Nephron progenitor cell (in vitro differentiated cells): ENCODE measurements around the gene PRR4.

ENCODE experiments used
- DNase-seq: peaks from one replicate; pipeline ENCODE4 v3.0.0; 2021
- H3K27ac Mint-ChIP-seq: 2 replicates; pipeline ENCODE4 v1.8.0; 2021; ENCODE audit warnings: mild to moderate bottlenecking, moderate library complexity, mixed read lengths
- H3K27me3 Mint-ChIP-seq: 2 replicates; pipeline ENCODE4 v1.8.0; 2021; ENCODE audit warnings: mild to moderate bottlenecking, low read depth, mixed read lengths; ENCODE audit not compliant: poor library complexity
- H3K36me3 Mint-ChIP-seq: 2 replicates; pipeline ENCODE4 v1.8.0; 2021; ENCODE audit warnings: low read depth, mixed read lengths
- H3K4me1 Mint-ChIP-seq: 2 replicates; pipeline ENCODE4 v1.8.0; 2021; ENCODE audit warnings: mixed read lengths
- H3K4me3 Mint-ChIP-seq: 2 replicates; pipeline ENCODE4 v1.8.0; 2021; ENCODE audit warnings: mild to moderate bottlenecking, moderate library complexity, mixed read lengths
- H3K9me3 Mint-ChIP-seq: 2 replicates; pipeline ENCODE4 v1.8.0; 2021; ENCODE audit warnings: mild to moderate bottlenecking, moderate library complexity, mixed read lengths
- CTCF ChIP-seq: fragments of 200-600 bp; sonication (generic); IDR thresholded peaks from 2 replicates; pipeline ENCODE4 v1.5.0; 2021; ENCODE audit warnings: antibody characterized with exemption

The PRR4 gene

GRCh38 chr12:10867381-10867780 lies 18.1 kb upstream of the PRR4 start:
- no peaks in the 10 kb centered on the region for H3K4me1 Mint-ChIP-seq
- H3K36me3 Mint-ChIP-seq, result peaks cover 21% of the 10 kb centered on the region
- no peak overlapping the region for H3K27ac Mint-ChIP-seq
- H3K9me3 Mint-ChIP-seq, result peaks cover 11% of the 10 kb centered on the region
- H3K27me3 Mint-ChIP-seq, result peaks cover 4% of the 10 kb centered on the region
- no peak overlapping the region for H3K4me3 Mint-ChIP-seq
- DNase-seq, result no peak
- TF ChIP-seq CTCF, result no peak

GRCh38 chr12:10863512-10864218 lies 14.4 kb upstream of the PRR4 start:
- peaks cover 54% of the 10 kb centered on the region for H3K36me3 Mint-ChIP-seq

GRCh38 chr12:10861366-10861765 lies 12.1 kb upstream of the PRR4 start:
- H3K4me1 Mint-ChIP-seq, result no peaks in the 10 kb centered on the region
- no peaks in the 10 kb centered on the region for H3K27me3 Mint-ChIP-seq
- H3K27ac Mint-ChIP-seq, result no peak overlapping the region
- H3K4me3 Mint-ChIP-seq, result no peak overlapping the region
- peaks cover 75% of the 10 kb centered on the region for H3K36me3 Mint-ChIP-seq
- H3K9me3 Mint-ChIP-seq, result peaks cover 61% of the 10 kb centered on the region
- TF ChIP-seq CTCF, result no peak
- no peak for DNase-seq

More at GRCh38 chr12:10863512-10864218, 14.4 kb upstream of the PRR4 start:
- Mint-ChIP-seq H3K27me3 (peaks cover 4% of the 10 kb centered on the region), H3K4me3 (no peak overlapping the region), H3K4me1 (no peaks in the 10 kb centered on the region), H3K9me3 (peaks cover 38% of the 10 kb centered on the region), H3K27ac (no peak overlapping the region)
- no peak for DNase-seq
- TF ChIP-seq CTCF, result no peak

GRCh38 chr12:10855807-10856206 lies 6.5 kb upstream of the PRR4 start:
- peaks cover 76% of the 10 kb centered on the region for H3K36me3 Mint-ChIP-seq
- no peak for TF ChIP-seq CTCF
- H3K27ac Mint-ChIP-seq, result no peak overlapping the region
- no peaks in the 10 kb centered on the region for H3K4me1 Mint-ChIP-seq
- DNase-seq, result no peak
- H3K27me3 Mint-ChIP-seq, result no peaks in the 10 kb centered on the region
- peaks cover 48% of the 10 kb centered on the region for H3K9me3 Mint-ChIP-seq
- no peak overlapping the region for H3K4me3 Mint-ChIP-seq

GRCh38 chr12:10853776-10854175 lies 4.5 kb upstream of the PRR4 start:
- H3K27ac Mint-ChIP-seq, result no peak overlapping the region
- DNase-seq, result no peak
- no peaks in the 10 kb centered on the region for H3K4me1 Mint-ChIP-seq
- H3K4me3 Mint-ChIP-seq, result no peak overlapping the region
- H3K9me3 Mint-ChIP-seq, result peaks cover 36% of the 10 kb centered on the region
- H3K36me3 Mint-ChIP-seq, result peaks cover 66% of the 10 kb centered on the region
- TF ChIP-seq CTCF, result no peak
- H3K27me3 Mint-ChIP-seq, result no peaks in the 10 kb centered on the region

- Mint-ChIP-seq H3K27ac (no peak overlapping the region), H3K4me3 (no peak overlapping the region), H3K27me3 (no peaks in the 10 kb centered on the region), H3K4me1 (no peaks in the 10 kb centered on the region), H3K36me3 (peaks cover 61% of the 10 kb centered on the region), H3K9me3 (peaks cover 12% of the 10 kb centered on the region)
- no peak for DNase-seq
- no peak for TF ChIP-seq CTCF
Measured at GRCh38 chr12:10851243-10851858, 2.1 kb upstream of the PRR4 start.
